Posterior vena cava (tissue), 2 donors: ENCODE data around the gene LAT. TPM values are rescaled to one million over a fixed set of nuclear protein-coding genes. Genes with fewer than 3 reads are reported as not detected.
A peak's percentile ranks its signal among the peaks of the same experiment; 100 is the strongest.
"Not testable (repeated sequence)": the region's sequence is repeated elsewhere in the genome, so short reads cannot be mapped to it uniquely, and the experiment has no call there.

Experiments
- DNase-seq: peaks from one replicate; pipeline ENCODE4 v3.0.0-alpha.2; 2020; ENCODE audit warnings: low spot score
- intact Hi-C, 2 donors: fragments of 100-400 bp; cut with DNase I; formaldehyde crosslinking; loops; one replicate each; pipeline versions ENCODE4 v1.14.1 to v1.14.2; 2022 to 2023
- total RNA-seq, 2 donors: library from RNA; stranded (reverse); fragmentation: NEBNext Ultra II Directional; extraction: Animal tissue kit (Norgen Biotek cat#: 25700); gene quantifications; one replicate each; pipeline ENCODE4 v1.2.1, GENCODE V29; 2021
- donor health status: DM: yes; HTN: yes; CAD: no.
- donor health status: DM: yes; HTN: yes; CAD: no.

LAT gene
- total RNA-seq, 2 donors from 2014 or later: 9.7 to 11.4 TPM

DNA sequence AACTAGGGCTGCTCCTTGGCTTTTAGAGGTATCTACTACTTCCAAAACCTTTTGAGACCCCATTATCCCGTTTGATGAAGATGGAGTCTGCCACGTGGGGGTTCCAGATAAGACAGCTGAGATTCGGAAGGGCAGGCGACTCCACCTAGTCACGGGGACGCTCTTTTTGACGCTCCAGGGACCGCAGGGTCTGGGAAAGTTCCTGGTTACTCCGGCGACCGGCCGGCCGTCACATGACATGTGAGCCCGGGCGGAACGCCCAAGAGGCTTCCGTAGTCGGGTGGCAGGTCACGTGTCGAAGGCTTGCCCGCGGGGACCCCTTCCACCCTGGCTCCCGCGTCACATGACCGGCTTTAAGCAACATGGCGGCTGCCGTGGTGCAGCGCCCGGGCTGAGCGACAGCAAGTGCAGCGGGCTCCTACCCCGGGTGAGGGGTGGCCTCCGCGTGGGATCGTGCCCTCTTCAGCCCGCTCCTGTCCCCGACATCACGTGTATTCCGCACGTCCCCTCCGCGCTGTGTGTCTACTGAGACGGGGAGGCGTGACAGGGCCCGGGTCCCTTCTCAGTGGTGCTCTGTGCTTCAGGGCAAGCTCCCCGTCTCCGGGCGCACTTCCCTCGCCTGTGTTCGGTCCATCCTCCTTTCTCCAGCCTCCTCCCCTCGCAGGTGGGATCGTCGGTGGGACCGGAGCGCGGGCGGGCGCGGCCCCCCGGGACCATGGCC is 10.3 kb upstream of the LAT start, which contains the start of gene SPNS1:
TSS of gene SPNS1 (plus strand) at position 342 of the 721 bp plus-strand sequence. CDS start at position 716, 374 bp downstream.
- peak; percentile 100 for DNase-seq
- intact Hi-C loops: no loop called here

DNA sequence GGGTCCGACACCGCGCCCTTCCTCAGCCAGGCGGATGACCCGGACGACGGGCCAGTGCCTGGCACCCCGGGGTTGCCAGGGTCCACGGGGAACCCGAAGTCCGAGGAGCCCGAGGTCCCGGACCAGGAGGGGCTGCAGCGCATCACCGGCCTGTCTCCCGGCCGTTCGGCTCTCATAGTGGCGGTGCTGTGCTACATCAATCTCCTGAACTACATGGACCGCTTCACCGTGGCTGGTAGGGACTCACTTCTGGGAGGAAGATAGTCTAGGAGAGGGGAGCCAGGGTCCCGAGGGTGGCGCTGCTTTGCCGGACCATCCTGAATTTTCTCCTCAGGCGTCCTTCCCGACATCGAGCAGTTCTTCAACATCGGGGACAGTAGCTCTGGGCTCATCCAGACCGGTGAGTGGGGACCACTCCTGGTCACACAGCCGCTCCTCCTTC is 9.7 kb upstream of the LAT start:
- DNase-seq: no peak
- intact Hi-C loops: no loop called here

DNA sequence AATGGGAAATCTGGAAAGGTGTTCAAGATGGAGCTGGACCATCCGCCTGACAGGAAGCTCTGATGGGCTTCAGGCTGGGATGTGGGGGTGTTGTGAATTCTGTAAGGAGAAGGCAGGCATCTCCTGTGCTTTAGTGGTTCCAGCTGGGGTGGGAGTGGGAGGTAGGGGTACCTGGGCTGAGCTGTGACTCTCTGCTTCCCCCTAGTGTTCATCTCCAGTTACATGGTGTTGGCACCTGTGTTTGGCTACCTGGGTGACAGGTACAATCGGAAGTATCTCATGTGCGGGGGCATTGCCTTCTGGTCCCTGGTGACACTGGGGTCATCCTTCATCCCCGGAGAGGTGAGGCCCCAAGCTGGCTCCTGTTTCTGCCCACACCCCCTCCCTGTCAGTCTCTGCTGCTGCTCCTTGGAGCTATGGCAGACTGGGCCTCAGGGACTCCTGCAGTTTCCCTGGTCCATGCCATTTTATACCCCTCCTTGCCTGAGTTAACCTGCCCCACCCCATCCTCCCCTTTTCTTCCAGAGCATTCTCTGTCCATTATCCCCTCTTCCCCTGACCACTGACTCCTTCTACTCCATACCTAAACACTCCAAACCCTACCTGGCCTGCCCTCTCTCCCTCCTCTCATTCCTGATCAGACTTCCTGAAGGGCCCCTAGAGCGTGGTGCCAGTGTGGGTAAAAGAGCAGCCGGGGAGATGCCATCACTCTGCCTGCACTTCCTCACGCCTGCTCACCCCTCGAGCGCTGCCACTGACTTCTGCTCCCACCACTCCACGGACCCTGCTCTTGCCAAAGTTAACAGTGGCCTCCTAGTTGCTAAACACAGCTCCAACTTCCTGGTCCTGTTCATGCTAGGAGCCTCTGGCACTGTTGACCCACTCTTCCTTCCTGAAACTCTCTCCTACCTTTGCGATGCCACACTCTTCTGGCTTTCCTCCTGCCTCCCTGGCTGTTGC is 6.9 kb upstream of the LAT start:
- intact Hi-C loops: no loop called here
- no peak for DNase-seq

DNA sequence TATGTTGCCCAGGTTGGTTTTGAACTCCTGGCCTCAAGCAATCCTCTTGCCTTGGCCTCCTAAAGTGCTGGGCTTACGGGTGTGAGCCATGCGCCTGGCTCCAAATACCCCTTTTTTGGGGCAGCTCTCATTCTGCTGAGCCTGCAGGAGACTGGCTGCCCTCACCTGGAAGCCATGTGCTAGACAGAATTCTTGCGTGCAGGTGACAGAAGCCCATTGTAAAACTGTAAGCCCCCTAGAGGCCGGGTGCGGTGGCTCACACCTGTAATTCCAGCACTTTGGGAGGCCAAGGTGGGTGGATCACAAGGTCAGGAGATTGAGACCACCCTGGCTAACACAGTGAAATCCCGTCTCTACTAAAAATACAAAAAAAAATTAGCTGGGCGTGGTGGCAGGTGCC is 4.5 kb upstream of the LAT start:
- DNase-seq, intact Hi-C loops: not testable (repeated sequence)

DNA sequence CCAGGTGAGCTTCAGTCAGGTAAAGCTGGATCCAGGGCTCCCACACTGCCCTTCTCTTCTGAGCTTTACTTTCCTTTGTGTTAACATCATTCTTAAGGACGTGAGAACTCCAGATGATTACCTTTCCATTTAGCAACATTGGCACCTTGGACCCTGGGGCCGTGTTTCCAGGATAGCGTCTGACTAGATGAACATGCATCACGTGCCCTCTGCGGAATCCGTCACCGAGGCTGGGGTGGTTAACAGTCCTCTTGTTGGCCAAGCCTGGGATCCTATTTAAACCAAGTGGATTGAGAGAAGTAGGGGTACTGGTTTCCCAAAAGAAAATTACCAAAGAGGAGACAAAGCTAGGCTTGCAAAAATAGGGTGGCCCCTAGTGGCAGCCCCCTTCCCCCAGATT is 3.9 kb upstream of the LAT start:
- intact Hi-C loops: no loop called here
- no peak for DNase-seq

DNA sequence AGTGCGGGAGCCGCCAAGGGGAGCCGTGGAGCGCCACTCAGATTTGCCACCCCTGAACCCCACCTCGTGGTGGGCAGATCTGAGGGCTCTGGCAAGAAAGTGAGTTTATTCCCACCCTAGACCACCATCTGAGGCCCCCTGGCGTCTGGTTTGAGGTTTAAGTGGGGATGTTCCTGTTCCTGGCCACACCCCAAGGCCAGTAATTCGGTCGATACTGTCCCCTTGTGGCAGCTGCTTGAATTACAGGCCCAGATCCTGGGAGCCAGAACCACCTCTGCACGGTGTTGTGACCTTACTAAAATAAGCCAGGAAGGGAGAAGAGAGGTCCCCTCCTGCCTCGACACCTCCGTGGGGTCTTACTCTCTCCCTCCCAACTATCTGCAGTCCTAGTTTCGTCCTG is 3.3 kb upstream of the LAT start:
- no peak for DNase-seq
- intact Hi-C loops: no loop called here

DNA sequence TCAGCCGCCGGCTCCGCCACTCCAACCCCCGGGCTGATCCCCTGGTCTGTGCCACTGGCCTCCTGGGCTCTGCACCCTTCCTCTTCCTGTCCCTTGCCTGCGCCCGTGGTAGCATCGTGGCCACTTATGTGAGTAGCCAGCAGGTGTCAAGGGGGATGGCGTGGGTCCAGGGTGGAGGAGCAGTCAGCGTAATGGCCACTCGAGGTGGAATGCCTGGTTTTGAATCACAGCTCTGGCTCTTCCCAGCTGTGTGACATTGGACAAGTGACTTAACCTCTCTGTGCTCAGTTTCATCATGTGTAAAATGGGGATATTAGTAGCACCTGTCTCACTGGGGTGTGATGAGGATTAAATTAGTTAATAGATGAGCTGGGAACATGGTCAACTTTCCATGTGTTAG is 2.4 kb upstream of the LAT start:
- DNase-seq: no peak
- intact Hi-C loops: no loop called here

DNA sequence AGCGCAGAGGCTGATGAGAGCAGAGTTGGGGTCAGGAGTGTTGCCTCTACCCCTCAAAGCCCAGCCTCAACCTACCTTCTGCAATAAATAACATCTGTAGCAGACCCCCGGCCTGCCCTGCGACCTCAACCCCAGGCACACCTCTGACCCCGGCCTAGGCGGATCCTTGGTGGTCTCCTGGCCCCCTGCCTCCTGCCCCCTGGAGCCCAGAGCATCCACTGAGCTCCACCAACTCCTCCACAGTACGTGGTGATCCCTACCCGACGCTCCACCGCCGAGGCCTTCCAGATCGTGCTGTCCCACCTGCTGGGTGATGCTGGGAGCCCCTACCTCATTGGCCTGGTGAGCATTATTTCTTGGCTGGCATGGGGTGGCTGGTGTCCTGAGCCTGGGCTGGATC is 1.9 kb upstream of the LAT start:
- DNase-seq: no peak
- intact Hi-C loops: no loop called here

DNA sequence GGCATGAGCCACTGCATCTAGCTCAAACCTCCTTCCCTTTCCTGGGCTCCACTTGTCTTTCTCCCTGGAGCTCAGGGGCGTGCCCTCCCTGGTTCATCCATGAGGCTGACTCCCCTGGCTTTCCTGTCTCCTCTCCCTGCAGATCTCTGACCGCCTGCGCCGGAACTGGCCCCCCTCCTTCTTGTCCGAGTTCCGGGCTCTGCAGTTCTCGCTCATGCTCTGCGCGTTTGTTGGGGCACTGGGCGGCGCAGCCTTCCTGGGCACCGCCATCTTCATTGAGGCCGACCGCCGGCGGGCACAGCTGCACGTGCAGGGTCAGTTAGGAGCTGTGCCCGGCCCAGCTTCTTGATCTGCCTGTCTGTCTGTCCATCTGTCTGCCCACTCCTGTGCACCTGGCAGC is 1.2 kb upstream of the LAT start:
- intact Hi-C loops: no loop called here
- no peak for DNase-seq

DNA sequence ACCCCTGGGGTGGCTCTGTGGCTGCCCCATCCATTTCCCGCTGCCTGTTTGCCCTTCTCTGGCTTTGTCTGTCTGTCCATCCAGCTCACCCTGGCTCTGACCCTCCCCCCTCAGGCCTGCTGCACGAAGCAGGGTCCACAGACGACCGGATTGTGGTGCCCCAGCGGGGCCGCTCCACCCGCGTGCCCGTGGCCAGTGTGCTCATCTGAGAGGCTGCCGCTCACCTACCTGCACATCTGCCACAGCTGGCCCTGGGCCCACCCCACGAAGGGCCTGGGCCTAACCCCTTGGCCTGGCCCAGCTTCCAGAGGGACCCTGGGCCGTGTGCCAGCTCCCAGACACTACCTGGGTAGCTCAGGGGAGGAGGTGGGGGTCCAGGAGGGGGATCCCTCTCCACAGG is 761 bp upstream of the LAT start:
- DNase-seq: no peak
- intact Hi-C loops: no loop called here

DNA sequence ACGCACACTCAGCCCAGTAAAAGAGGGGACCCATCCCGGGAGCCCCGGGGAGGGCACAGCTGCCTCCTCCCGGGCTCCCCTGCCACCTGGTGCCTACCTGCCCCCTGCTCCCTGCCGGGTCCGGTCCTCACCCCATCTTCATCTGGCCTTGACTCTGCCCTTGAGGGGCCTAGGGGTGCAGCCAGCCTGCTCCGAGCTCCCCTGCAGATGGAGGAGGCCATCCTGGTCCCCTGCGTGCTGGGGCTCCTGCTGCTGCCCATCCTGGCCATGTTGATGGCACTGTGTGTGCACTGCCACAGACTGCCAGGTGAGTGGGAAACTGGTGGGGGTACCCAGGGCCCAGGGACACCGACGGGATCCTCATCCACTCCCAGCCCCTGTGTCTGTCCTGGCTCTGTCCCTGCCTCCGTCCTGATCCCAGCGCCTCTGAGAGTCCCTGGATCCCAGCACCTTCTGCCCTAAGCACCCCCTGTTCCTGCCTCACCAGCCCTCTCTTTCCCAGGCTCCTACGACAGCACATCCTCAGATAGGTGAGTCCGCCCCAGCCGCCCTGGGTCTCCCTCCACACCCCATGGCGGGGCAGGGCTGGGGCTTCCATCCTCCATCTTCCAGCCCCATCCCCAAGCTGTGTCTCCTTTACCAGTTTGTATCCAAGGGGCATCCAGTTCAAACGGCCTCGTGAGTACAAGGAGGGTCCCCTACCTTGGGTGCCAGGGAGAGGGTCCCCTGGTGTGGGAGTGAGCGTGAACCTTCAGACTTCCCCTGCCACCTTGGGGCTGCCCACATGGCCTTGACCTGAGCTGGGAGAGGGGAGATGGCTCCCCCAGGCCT is 574 bp downstream of the LAT start:
- DNase-seq: no peak
- intact Hi-C loops: no loop called here

DNA sequence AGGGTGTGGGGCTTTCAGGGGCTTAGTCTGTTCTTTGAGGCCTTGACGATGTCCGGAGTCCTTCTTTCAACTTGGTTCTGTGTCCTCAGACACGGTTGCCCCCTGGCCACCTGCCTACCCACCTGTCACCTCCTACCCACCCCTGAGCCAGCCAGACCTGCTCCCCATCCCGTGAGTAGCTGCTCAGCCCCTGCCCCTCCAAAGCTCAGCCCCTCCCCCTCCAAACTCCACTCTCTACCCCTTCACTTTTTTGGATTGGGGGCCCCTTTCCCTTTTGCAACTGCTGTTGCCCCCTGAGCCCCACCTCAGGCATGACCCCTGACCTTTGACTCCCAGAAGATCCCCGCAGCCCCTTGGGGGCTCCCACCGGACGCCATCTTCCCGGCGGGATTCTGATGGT is 1.2 kb downstream of the LAT start:
- no peak for DNase-seq
- intact Hi-C loops: no loop called here

DNA sequence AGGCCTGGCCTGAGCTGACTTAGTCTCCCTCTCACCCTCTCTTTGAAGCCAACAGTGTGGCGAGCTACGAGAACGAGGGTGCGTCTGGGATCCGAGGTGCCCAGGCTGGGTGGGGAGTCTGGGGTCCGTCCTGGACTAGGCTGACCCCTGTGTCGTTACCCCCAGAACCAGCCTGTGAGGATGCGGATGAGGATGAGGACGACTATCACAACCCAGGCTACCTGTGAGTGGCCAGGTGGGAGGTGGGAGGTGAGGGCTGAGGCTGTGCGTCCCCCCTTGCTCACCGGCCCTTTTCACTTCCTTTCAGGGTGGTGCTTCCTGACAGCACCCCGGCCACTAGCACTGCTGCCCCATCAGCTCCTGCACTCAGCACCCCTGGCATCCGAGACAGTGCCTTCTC is 1.6 kb downstream of the LAT start:
- intact Hi-C loops: no loop called here
- DNase-seq: no peak

DNA sequence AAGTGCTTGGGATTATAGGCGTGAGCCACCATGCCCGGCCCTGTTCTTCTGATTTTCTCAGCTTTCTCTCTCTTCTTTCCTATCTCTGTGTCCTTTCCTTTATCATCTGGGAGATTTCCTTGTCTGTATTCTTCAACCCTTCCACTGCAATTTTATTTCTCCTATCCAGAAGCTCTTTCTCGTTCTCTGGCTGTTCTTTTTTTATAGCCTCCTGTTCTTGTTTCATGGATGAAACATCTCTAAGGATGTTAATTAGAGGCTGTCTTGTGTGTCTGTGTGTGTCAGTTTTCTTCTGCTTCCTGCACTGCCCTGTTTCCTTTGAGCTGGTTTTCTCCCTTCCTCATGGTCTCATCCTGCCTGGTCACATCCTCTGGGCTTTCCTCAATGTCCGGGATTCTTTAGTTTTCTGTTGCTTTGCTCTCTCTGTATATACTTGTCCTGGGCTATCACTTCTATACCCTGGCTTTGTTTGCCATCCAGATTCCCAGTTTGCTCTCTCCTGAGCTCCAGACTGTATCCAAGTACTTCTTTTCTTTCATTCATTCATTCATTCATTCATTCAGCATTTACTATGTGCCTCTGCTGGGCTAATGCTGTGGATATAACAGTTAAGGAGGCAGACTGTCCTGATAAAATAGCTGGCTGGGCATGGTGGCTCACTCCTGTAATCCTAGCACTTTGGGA is 2.5 kb downstream of the LAT start:
- DNase-seq: no peak
- intact Hi-C loops: no loop called here

DNA sequence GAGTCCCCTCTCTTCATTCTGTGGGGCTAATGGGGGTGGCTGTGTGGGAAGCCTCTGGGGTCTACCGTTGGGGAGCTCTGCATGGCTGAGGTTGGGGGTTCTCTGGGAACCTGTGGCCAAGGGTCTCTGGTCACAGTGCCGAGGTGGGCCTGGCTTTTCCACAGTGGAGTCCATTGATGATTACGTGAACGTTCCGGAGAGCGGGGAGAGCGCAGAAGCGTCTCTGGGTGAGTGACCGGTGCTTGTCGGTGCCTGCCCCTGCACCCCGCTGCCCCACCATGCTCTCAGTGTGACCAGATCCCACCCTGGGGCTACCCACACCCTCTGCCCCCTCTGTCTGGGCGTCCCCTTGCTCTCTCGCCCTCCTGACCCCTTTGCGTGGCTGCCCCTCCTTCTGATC is 4.5 kb downstream of the LAT start:
- intact Hi-C loops: no loop called here
- DNase-seq: no peak

DNA sequence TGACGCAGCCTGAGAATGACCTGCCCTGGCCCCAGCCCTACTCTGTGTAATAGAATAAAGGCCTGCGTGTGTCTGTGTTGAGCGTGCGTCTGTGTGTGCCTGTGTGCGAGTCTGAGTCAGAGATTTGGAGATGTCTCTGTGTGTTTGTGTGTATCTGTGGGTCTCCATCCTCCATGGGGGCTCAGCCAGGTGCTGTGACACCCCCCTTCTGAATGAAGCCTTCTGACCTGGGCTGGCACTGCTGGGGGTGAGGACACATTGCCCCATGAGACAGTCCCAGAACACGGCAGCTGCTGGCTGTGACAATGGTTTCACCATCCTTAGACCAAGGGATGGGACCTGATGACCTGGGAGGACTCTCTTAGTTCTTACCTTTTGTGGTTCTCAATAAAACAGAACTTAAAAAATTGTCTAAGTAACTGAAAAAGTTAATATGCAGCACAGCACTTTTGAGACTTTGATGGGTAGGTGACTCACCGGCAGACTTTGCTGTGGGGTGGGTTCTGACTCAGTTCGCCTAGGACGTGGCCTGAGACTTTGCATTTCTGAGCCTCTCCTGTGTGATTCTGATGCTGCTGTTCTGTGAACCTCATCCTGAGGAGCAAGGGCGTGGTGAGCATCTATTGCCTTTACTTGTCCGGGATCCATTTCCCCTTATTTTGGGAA is 5.7 kb downstream of the LAT start:
- intact Hi-C loops: no loop called here
- DNase-seq: no peak

DNA sequence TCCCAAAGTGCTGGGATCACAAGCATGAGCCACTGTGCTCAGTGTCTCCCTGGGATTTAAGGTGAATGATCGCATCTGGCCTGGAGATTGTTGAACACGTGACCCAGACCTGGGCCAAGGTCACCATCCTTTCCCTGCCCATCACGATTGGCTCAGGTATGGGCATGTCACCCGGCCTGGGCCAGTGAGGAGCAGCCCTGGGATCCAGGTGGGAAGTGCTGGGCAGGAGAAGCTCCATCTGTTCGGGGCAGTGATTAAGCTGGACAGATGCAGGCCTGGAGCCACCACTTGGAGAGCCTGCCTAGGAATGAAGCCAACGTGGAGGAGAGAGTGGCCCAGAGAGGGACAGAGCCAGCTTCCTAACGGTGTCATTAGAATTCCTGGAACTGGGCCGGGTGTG is 6.8 kb downstream of the LAT start:
- no peak for DNase-seq
- intact Hi-C loops: no loop called here

DNA sequence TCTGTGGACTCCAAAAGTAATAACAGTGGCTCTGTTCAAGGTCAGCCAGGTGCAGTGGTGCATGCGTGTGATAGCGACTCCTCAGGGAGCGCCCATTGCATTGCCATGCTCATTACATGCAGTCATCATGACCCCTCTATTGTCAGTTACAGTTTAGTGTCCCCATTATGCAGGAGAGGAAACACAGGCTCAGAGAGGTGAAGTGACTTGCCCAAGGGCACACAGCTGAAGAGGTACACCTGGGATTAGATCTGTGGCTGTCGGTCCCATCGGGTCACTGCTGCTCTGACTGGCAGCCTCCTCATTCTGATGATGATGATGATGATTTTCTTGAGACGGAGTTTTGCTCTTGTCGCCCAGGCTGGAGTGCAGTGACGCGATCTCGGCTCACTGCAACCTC is 7.6 kb downstream of the LAT start:
- intact Hi-C loops: no loop called here
- DNase-seq: no peak

DNA sequence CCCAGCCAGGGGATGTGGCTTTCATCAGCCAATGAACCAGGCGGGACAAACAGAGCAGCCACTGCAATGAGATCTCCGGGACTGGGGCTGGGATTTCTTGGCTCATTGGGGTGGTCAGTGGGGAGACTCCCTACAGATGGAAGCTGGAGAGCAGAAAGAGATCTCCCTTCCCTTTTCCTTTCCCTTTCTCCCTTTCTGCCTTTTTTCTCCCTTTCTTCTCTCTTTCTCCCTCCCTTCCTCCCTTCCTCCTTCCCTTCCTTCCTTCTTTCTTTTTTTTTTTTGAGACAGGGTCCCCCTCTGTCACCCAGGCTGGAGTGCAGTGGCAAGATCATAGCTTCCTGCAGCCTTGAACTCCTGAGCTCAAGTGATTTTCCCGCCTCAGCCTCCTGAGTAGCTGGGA is 14.0 kb downstream of the LAT start:
- intact Hi-C loops: no loop called here

More for the DNA sequence above, 14.0 kb downstream of the LAT start:
- DNase-seq: no peak
